ENCODE measurements around the gene RALGPS1. TPM values are rescaled to one million over a fixed set of nuclear protein-coding genes. Genes with fewer than 3 reads are reported as not detected.
A peak's percentile ranks its signal among the peaks of the same experiment; 100 is the strongest.

Gene RALGPS1
- total and polyA plus RNA-seq, 3 experiments from 2014 or later: 1.6 to 3.2 (median 2.4) TPM

GRCh38 chr9:127050152-127050551 is 135.6 kb downstream of the RALGPS1 start:
- Histone ChIP-seq H3K4me1 (ENCODE audit: insufficient read depth, low read length) (peaks cover 19% of the 10 kb centered on the region), H3K27ac (ENCODE audit: low read depth, low read length) (no peak overlapping the region), H3K36me3 (ENCODE audit: insufficient read depth, low read length) (no peaks in the 10 kb centered on the region), H3K4me3 (ENCODE audit: low read length) (no peak overlapping the region), H3K9me3 (ENCODE audit: low read length) (no peaks in the 10 kb centered on the region), H3K27me3 (ENCODE audit: insufficient read depth, low read length, poor library complexity, severe bottlenecking) (no peaks in the 10 kb centered on the region)
- Mint-ChIP-seq H3K36me3 (peaks cover 0 to 4% (median 2%) of the 10 kb centered on the region in 3 donors), H3K4me1 (peaks cover 25 to 30% (median 27%) of the 10 kb centered on the region in 3 donors), H3K4me3 (no peak overlapping the region), H3K27ac (peak overlapping the region in 3 of 8 donors; percentile 8 to 68 (median 39)), H3K9me3 (no peaks in the 10 kb centered on the region), H3K27me3 (no peaks in the 10 kb centered on the region)
- DNase-seq: no peak
- ChIA-PET CTCF (interaction anchor here (1.5 kb wide), 1 partner anchor 15 kb away, joined by 3 read pairs; no protein-coding TSS in a partner anchor), POLR2A (no interaction called here)

DNA sequence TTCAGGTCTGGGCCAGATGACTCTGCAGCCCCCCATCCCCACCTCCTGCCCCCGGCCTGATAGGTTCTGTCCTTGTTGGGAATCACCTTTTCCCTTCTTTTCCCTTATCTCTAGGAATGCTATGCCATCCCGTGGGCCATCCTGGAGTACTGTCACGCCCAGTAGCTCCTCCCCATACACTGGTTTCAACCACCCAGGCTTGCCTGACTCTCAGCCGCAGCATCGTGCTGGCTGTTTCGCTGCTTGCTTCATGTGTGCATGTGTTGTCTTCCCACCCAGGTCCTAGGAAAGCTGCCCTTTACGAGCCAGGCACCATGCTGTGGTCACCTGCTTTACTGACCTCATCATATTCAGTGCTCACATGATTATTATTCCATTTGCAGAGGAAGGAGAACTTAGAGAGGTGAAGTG is 136.0 kb downstream of the RALGPS1 start:
- no peaks in the 10 kb centered on the region for H3K9me3 ChIP-seq (ENCODE audit: low read length)
- no peaks in the 10 kb centered on the region for H3K36me3 ChIP-seq (ENCODE audit: insufficient read depth, low read length)
- H3K4me1 Mint-ChIP-seq: peaks cover 25 to 30% (median 27%) of the 10 kb centered on the region in 3 donors
- H3K4me3 ChIP-seq (ENCODE audit: low read length): no peak overlapping the region
- ChIA-PET CTCF (interaction anchor here (1.5 kb wide), 1 partner anchor 15 kb away, joined by 3 read pairs; no protein-coding TSS in a partner anchor), POLR2A (no interaction called here)
- H3K4me1 ChIP-seq (ENCODE audit: insufficient read depth, low read length): peaks cover 19% of the 10 kb centered on the region
- no peaks in the 10 kb centered on the region for H3K27me3 ChIP-seq (ENCODE audit: insufficient read depth, low read length, poor library complexity, severe bottlenecking)
- peaks cover 0 to 4% (median 2%) of the 10 kb centered on the region in 3 donors for H3K36me3 Mint-ChIP-seq
- peak overlapping the region in 5 of 8 donors; percentile 5 to 75 (median 8) for H3K27ac Mint-ChIP-seq
- no peaks in the 10 kb centered on the region for H3K9me3 Mint-ChIP-seq
- no peak overlapping the region for H3K27ac ChIP-seq (ENCODE audit: low read depth, low read length)
- H3K4me3 Mint-ChIP-seq: no peak overlapping the region
- no peak for DNase-seq
- H3K27me3 Mint-ChIP-seq: no peaks in the 10 kb centered on the region

DNA sequence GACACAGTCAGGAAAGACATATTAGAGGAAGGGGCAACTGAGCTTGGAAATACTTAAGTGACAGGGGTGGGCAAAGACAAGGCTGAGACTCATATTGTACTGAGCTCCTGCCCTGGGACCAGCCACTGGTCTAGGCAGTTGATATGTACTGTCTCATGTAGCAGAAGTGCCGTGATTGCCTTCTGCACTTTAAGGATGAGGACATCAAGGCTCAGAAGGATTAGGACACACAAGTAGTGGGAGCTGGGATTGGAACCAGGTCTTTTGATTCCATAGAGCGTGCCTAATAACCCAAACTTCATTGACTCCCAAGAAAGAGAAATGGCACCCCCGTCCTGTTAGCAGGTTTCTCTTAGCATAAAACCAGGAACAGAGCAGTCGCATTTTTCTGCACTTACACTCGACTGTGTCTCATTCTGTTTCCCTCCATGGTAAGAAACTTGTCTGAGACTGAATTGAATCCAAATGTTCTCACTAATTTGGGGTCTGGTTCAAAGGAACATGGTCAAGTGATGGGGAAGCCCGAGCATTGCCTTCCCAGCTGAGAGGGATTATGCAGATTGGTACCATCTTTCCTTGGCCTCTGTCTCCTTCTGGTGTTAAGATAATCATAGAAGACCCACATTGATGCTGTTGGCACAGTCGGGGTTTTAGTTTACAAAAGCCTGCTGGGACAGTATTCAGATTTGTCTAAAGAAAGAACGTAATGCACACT is 137.5 kb downstream of the RALGPS1 start:
- Histone ChIP-seq H3K27ac (ENCODE audit: low read depth, low read length) (no peak overlapping the region), H3K27me3 (ENCODE audit: insufficient read depth, low read length, poor library complexity, severe bottlenecking) (no peaks in the 10 kb centered on the region), H3K4me1 (ENCODE audit: insufficient read depth, low read length) (peaks cover 19% of the 10 kb centered on the region), H3K36me3 (ENCODE audit: insufficient read depth, low read length) (no peaks in the 10 kb centered on the region), H3K4me3 (ENCODE audit: low read length) (no peak overlapping the region), H3K9me3 (ENCODE audit: low read length) (no peaks in the 10 kb centered on the region)
- ChIA-PET CTCF (no interaction called here), POLR2A (no interaction called here)
- H3K4me1 Mint-ChIP-seq: peaks cover 25 to 29% (median 27%) of the 10 kb centered on the region in 3 donors
- H3K36me3 Mint-ChIP-seq: peaks cover 0 to 7% (median 2%) of the 10 kb centered on the region in 3 donors
- H3K27me3 Mint-ChIP-seq: no peaks in the 10 kb centered on the region
- DNase-seq: no peak
- H3K4me3 Mint-ChIP-seq: no peak overlapping the region
- H3K27ac Mint-ChIP-seq: peak overlapping the region in 3 of 8 donors; percentile 8 to 68 (median 32)
- H3K9me3 Mint-ChIP-seq: no peaks in the 10 kb centered on the region

GRCh38 chr9:127053057-127053821 is 138.7 kb downstream of the RALGPS1 start:
- H3K4me3 Mint-ChIP-seq: no peak overlapping the region
- no peak for DNase-seq
- Histone ChIP-seq H3K4me1 (ENCODE audit: insufficient read depth, low read length) (peaks cover 16% of the 10 kb centered on the region), H3K27ac (ENCODE audit: low read depth, low read length) (no peak overlapping the region), H3K27me3 (ENCODE audit: insufficient read depth, low read length, poor library complexity, severe bottlenecking) (no peaks in the 10 kb centered on the region), H3K9me3 (ENCODE audit: low read length) (no peaks in the 10 kb centered on the region), H3K36me3 (ENCODE audit: insufficient read depth, low read length) (no peaks in the 10 kb centered on the region), H3K4me3 (ENCODE audit: low read length) (no peak overlapping the region)
- H3K36me3 Mint-ChIP-seq: peaks cover 0 to 7% (median 2%) of the 10 kb centered on the region in 3 donors
- H3K9me3 Mint-ChIP-seq: no peaks in the 10 kb centered on the region
- H3K4me1 Mint-ChIP-seq: peaks cover 20 to 26% (median 24%) of the 10 kb centered on the region in 3 donors
- CTCF ChIA-PET: no interaction called here
- peak overlapping the region in 1 of 8 donors; percentile 15 for H3K27ac Mint-ChIP-seq
- no peaks in the 10 kb centered on the region for H3K27me3 Mint-ChIP-seq
- POLR2A ChIA-PET: no interaction called here

- Mint-ChIP-seq H3K4me1 (peaks cover 13 to 22% (median 16%) of the 10 kb centered on the region in 3 donors), H3K27me3 (no peaks in the 10 kb centered on the region), H3K36me3 (peaks cover 0 to 7% (median 2%) of the 10 kb centered on the region in 3 donors), H3K9me3 (no peaks in the 10 kb centered on the region), H3K27ac (peak overlapping the region in 1 of 8 donors; percentile 24), H3K4me3 (no peak overlapping the region)
- H3K4me3 ChIP-seq (ENCODE audit: low read length): no peak overlapping the region
- no peaks in the 10 kb centered on the region for H3K36me3 ChIP-seq (ENCODE audit: insufficient read depth, low read length)
- peaks cover 9% of the 10 kb centered on the region for H3K4me1 ChIP-seq (ENCODE audit: insufficient read depth, low read length)
- H3K27ac ChIP-seq (ENCODE audit: low read depth, low read length): no peak overlapping the region
- no peaks in the 10 kb centered on the region for H3K9me3 ChIP-seq (ENCODE audit: low read length)
- no peaks in the 10 kb centered on the region for H3K27me3 ChIP-seq (ENCODE audit: insufficient read depth, low read length, poor library complexity, severe bottlenecking)
- POLR2A ChIA-PET: no interaction called here
- no peak for DNase-seq
- CTCF ChIA-PET: no interaction called here
These were observed 139.4 kb downstream of the RALGPS1 start for GRCh38 chr9:127053960-127054359.

GRCh38 chr9:127055745-127056402 is 141.3 kb downstream of the RALGPS1 start:
- Histone ChIP-seq H3K36me3 (ENCODE audit: insufficient read depth, low read length) (no peaks in the 10 kb centered on the region), H3K4me1 (ENCODE audit: insufficient read depth, low read length) (no peaks in the 10 kb centered on the region), H3K4me3 (ENCODE audit: low read length) (no peak overlapping the region), H3K27ac (ENCODE audit: low read depth, low read length) (no peak overlapping the region), H3K9me3 (ENCODE audit: low read length) (no peaks in the 10 kb centered on the region), H3K27me3 (ENCODE audit: insufficient read depth, low read length, poor library complexity, severe bottlenecking) (no peaks in the 10 kb centered on the region)
- DNase-seq: no peak
- H3K9me3 Mint-ChIP-seq: no peaks in the 10 kb centered on the region
- H3K4me1 Mint-ChIP-seq: peaks cover 0 to 16% (median 3%) of the 10 kb centered on the region in 3 donors
- ChIA-PET POLR2A (no interaction called here), CTCF (no interaction called here)
- peak overlapping the region in 2 of 8 donors; percentile 33 to 38 for H3K27ac Mint-ChIP-seq
- no peaks in the 10 kb centered on the region for H3K27me3 Mint-ChIP-seq
- peaks cover 0 to 7% (median 2%) of the 10 kb centered on the region in 3 donors for H3K36me3 Mint-ChIP-seq
- H3K4me3 Mint-ChIP-seq: no peak overlapping the region

- H3K9me3 Mint-ChIP-seq: no peaks in the 10 kb centered on the region
- no peak for DNase-seq
- H3K4me1 Mint-ChIP-seq: peaks cover 0 to 16% (median 3%) of the 10 kb centered on the region in 3 donors
- H3K4me3 Mint-ChIP-seq: no peak overlapping the region
- CTCF ChIA-PET: no interaction called here
- no peaks in the 10 kb centered on the region for H3K27me3 Mint-ChIP-seq
- H3K27ac Mint-ChIP-seq: peak overlapping the region in 3 of 8 donors; percentile 2 to 18 (median 16)
- H3K4me1 ChIP-seq (ENCODE audit: insufficient read depth, low read length): no peaks in the 10 kb centered on the region
- no peaks in the 10 kb centered on the region for H3K9me3 ChIP-seq (ENCODE audit: low read length)
- H3K36me3 Mint-ChIP-seq: peaks cover 1 to 7% (median 2%) of the 10 kb centered on the region in 3 donors
- POLR2A ChIA-PET: no interaction called here
- H3K4me3 ChIP-seq (ENCODE audit: low read length): no peak overlapping the region
- no peaks in the 10 kb centered on the region for H3K36me3 ChIP-seq (ENCODE audit: insufficient read depth, low read length)
- no peaks in the 10 kb centered on the region for H3K27me3 ChIP-seq (ENCODE audit: insufficient read depth, low read length, poor library complexity, severe bottlenecking)
- H3K27ac ChIP-seq (ENCODE audit: low read depth, low read length): no peak overlapping the region
These were observed 141.9 kb downstream of the RALGPS1 start for GRCh38 chr9:127056446-127056845.

Data from CD8-positive, alpha-beta memory T cell (primary cell).